CD14-positive monocyte (primary cell): ENCODE results near the gene SCN5A. TPM values are rescaled to one million over a fixed set of nuclear protein-coding genes. Genes with fewer than 3 reads are reported as not detected.

Experiments used
- DNase-seq, 3 donors: peaks; one replicate each; pipeline ENCODE4 v3.0.0-alpha.2; 2011 to 2022
- H2AFZ ChIP-seq: 2 replicates; pipeline ENCODE4 v1.6.0; 2012; ENCODE audit warnings: mild to moderate bottlenecking, low read depth, low read length, inconsistent platforms; ENCODE audit not compliant: insufficient read depth, poor library complexity, severe bottlenecking
- H3K27ac ChIP-seq, 2 donors: 1 replicate in 1 of 2; 2 replicates in 1 of 2; pipeline ENCODE4 v1.5.1; 2012 to 2013; ENCODE audit warnings: low read length in 2 of 2, control low read depth in 1 of 2, inconsistent platforms in 1 of 2, low read depth in 1 of 2, mild to moderate bottlenecking in 1 of 2
- H3K27me3 ChIP-seq, 2 donors: one replicate each; pipeline versions ENCODE4 v1.6.0 to v1.6.1; 2011 to 2013; ENCODE audit warnings: low read length in 2 of 2; ENCODE audit not compliant: control insufficient read depth in 2 of 2, insufficient read depth in 2 of 2
- H3K36me3 ChIP-seq, 2 donors: replicated peaks in 1 of 2; 1 replicate in 1 of 2; 2 replicates in 1 of 2; pipeline versions ENCODE4 v1.5.1 to v1.6.1; 2012 to 2013; ENCODE audit warnings: low read length in 2 of 2, control low read depth in 1 of 2, inconsistent platforms in 1 of 2, mild to moderate bottlenecking in 1 of 2; ENCODE audit not compliant: insufficient read depth in 2 of 2, control insufficient read depth in 1 of 2
- H3K4me1 ChIP-seq, 2 donors: 1 replicate in 1 of 2; 2 replicates in 1 of 2; pipeline versions ENCODE4 v1.5.1 to v1.6.1; 2012 to 2013; ENCODE audit warnings: low read length in 2 of 2, control low read depth in 1 of 2, inconsistent platforms in 1 of 2, mild to moderate bottlenecking in 1 of 2, moderate library complexity in 1 of 2; ENCODE audit not compliant: insufficient read depth in 2 of 2, control insufficient read depth in 1 of 2
- H3K4me2 ChIP-seq: replicated peaks from 2 replicates; pipeline ENCODE3; 2012; ENCODE audit warnings: low read length, moderate library complexity, mild to moderate bottlenecking; ENCODE audit not compliant: poor library complexity, severe bottlenecking; ENCODE audit errors: extremely low read depth
- H3K4me3 ChIP-seq, 3 experiments: fragments of 200-600 bp in 1 of 3; sonication (generic) in 1 of 3; replicated peaks in 1 of 3; 1 replicate in 2 of 3; 2 replicates in 1 of 3; pipeline ENCODE4 v1.5.1; 2011 to 2013; ENCODE audit warnings: low read length in 3 of 3, mild to moderate bottlenecking in 3 of 3, control low read depth in 2 of 3, low read depth in 2 of 3, inconsistent platforms in 1 of 3, moderate library complexity in 1 of 3
- H3K79me2 ChIP-seq: 2 replicates; pipeline ENCODE4 v1.6.0; 2012; ENCODE audit warnings: mild to moderate bottlenecking, control low read depth, inconsistent platforms, low read length, moderate library complexity; ENCODE audit not compliant: insufficient read depth
- H3K9ac ChIP-seq: 2 replicates; pipeline ENCODE4 v1.6.0; 2017; ENCODE audit warnings: low read length, mild to moderate bottlenecking; ENCODE audit not compliant: insufficient read depth, poor library complexity, severe bottlenecking
- H3K9me3 ChIP-seq, 2 donors: replicated peaks in 1 of 2; 1 replicate in 1 of 2; 2 replicates in 1 of 2; pipeline versions ENCODE4 v1.5.1 to v1.6.1; 2012 to 2013; ENCODE audit warnings: low read length in 2 of 2, control low read depth in 1 of 2; ENCODE audit not compliant: control insufficient read depth in 1 of 2, insufficient read depth in 1 of 2
- H4K20me1 ChIP-seq: 2 replicates; pipeline ENCODE4 v1.6.0; 2012; ENCODE audit warnings: mild to moderate bottlenecking, low read length, control low read depth, moderate library complexity; ENCODE audit not compliant: insufficient read depth
- H3K27ac Mint-ChIP-seq, 7 donors: one replicate each; pipeline ENCODE4 v1.8.0; 2020; ENCODE audit warnings: mild to moderate bottlenecking in 7 of 7, mixed read lengths in 7 of 7, moderate library complexity in 6 of 7, inconsistent platforms in 2 of 7
- H3K27me3 Mint-ChIP-seq, 3 donors: one replicate each; pipeline ENCODE4 v1.8.0; 2021 to 2022; ENCODE audit warnings: low read depth in 3 of 3, mild to moderate bottlenecking in 3 of 3, mixed read lengths in 3 of 3, moderate library complexity in 3 of 3, inconsistent platforms in 1 of 3
- H3K36me3 Mint-ChIP-seq, 2 donors: one replicate each; pipeline ENCODE4 v1.8.0; 2020; ENCODE audit warnings: mixed read lengths in 2 of 2, inconsistent platforms in 1 of 2, mild to moderate bottlenecking in 1 of 2
- H3K4me1 Mint-ChIP-seq: one replicate; pipeline ENCODE4 v1.8.0; 2020; ENCODE audit warnings: mild to moderate bottlenecking, mixed read lengths
- H3K4me3 Mint-ChIP-seq, 2 donors: one replicate each; pipeline ENCODE4 v1.8.0; 2020; ENCODE audit warnings: mild to moderate bottlenecking in 2 of 2, mixed read lengths in 2 of 2, moderate library complexity in 1 of 2
- H3K9me3 Mint-ChIP-seq, 7 donors: one replicate each; pipeline ENCODE4 v1.8.0; 2020 to 2022; ENCODE audit warnings: mixed read lengths in 7 of 7, mild to moderate bottlenecking in 6 of 7, moderate library complexity in 6 of 7, inconsistent platforms in 2 of 7
- WGBS: methylation state at CpG from one replicate; pipeline ENCODE4 v1.1.5; 2013; ENCODE audit warnings: missing lambda C conversion rate; ENCODE audit not compliant: insufficient coverage; 5-methylcytosine and 5-hydroxymethylcytosine counted together
- intact Hi-C, 2 donors: fragments of 100-400 bp; cut with micrococcal nuclease; formaldehyde crosslinking; loops; one replicate each; pipeline versions ENCODE4 v1.15.0 to v1.15.1; 2023
- polyA plus RNA-seq, 3 donors: library from polyadenylated mRNA; depleted of rRNA in 1 of 3; unstranded in 2 of 3; stranded (reverse) in 1 of 3; fragments of 300-500 nt in 2 of 3; fragments of >200 nt in 1 of 3; fragmentation: Illumina TruSeq in 2 of 3; gene quantifications; 1 replicate in 2 of 3; 2 replicates in 1 of 3; pipeline ENCODE4 v1.2.3, GENCODE V29; 2012 to 2021
- TF ChIP-seq, protein P1 (sequence below): fragments of 200-600 bp; IDR thresholded peaks from one replicate; pipeline ENCODE4 v1.8.0; 2022; ENCODE audit warnings: antibody characterized with exemption, mild to moderate bottlenecking

The SCN5A gene
- polyA plus RNA-seq, 3 donors: not detected

- intact Hi-C loops: no loop called here
- Histone ChIP-seq H3K27ac (no peak overlapping the region), H3K9me3 (peaks cover 0 to 3% of the 10 kb centered on the region in 2 donors), H3K4me1 (peaks cover 6 to 9% of the 10 kb centered on the region in 2 donors), H4K20me1 (no peaks in the 10 kb centered on the region), H3K4me3 (no peak overlapping the region), H2AFZ (no peak overlapping the region), H3K36me3 (no peaks in the 10 kb centered on the region), H3K27me3 (peaks cover 12 to 32% of the 10 kb centered on the region in 2 donors), H3K9ac (no peak overlapping the region), H3K79me2 (no peaks in the 10 kb centered on the region), H3K4me2 (no peak overlapping the region)
- H3K9me3 Mint-ChIP-seq: peaks cover 0 to 4% (median 0%) of the 10 kb centered on the region in 7 donors
- no peaks in the 10 kb centered on the region for H3K36me3 Mint-ChIP-seq
- no peak for DNase-seq
- peaks cover 3% of the 10 kb centered on the region for H3K4me1 Mint-ChIP-seq
- no peak overlapping the region for H3K27ac Mint-ChIP-seq
- TF ChIP-seq, protein P1, sequence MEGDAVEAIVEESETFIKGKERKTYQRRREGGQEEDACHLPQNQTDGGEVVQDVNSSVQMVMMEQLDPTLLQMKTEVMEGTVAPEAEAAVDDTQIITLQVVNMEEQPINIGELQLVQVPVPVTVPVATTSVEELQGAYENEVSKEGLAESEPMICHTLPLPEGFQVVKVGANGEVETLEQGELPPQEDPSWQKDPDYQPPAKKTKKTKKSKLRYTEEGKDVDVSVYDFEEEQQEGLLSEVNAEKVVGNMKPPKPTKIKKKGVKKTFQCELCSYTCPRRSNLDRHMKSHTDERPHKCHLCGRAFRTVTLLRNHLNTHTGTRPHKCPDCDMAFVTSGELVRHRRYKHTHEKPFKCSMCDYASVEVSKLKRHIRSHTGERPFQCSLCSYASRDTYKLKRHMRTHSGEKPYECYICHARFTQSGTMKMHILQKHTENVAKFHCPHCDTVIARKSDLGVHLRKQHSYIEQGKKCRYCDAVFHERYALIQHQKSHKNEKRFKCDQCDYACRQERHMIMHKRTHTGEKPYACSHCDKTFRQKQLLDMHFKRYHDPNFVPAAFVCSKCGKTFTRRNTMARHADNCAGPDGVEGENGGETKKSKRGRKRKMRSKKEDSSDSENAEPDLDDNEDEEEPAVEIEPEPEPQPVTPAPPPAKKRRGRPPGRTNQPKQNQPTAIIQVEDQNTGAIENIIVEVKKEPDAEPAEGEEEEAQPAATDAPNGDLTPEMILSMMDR: no peak
- H3K4me3 Mint-ChIP-seq: no peak overlapping the region
- 88% methylated on average over 3 of the region's 7 CpGs for WGBS
- peaks cover 19 to 31% (median 22%) of the 10 kb centered on the region in 3 donors for H3K27me3 Mint-ChIP-seq
These were observed 4.4 kb upstream of the SCN5A start for GRCh38 chr3:38653685-38654537.

GRCh38 chr3:38652934-38653333 lies 3.4 kb upstream of the SCN5A start:
- no peak for DNase-seq
- Histone ChIP-seq H3K36me3 (no peaks in the 10 kb centered on the region), H3K4me1 (peaks cover 9 to 11% of the 10 kb centered on the region in 2 donors), H3K27me3 (peaks cover 19 to 38% of the 10 kb centered on the region in 2 donors), H3K9me3 (peaks cover 0 to 13% of the 10 kb centered on the region in 2 donors), H3K9ac (no peak overlapping the region), H4K20me1 (no peaks in the 10 kb centered on the region), H3K4me3 (no peak overlapping the region), H3K27ac (no peak overlapping the region), H3K79me2 (no peaks in the 10 kb centered on the region), H3K4me2 (no peak overlapping the region), H2AFZ (no peak overlapping the region)
- Mint-ChIP-seq H3K27me3 (peaks cover 15 to 24% (median 18%) of the 10 kb centered on the region in 3 donors), H3K4me3 (no peak overlapping the region), H3K36me3 (peaks cover 0 to 2% of the 10 kb centered on the region in 2 donors), H3K27ac (no peak overlapping the region), H3K9me3 (peaks cover 0 to 6% (median 2%) of the 10 kb centered on the region in 7 donors), H3K4me1 (peaks cover 8% of the 10 kb centered on the region)
- no CpG with 5 or more reads among the region's 1 CpG for WGBS
- intact Hi-C loops: no loop called here
- TF ChIP-seq, protein P1: no peak
